GM12872 (cell line): ENCODE data around the gene NMD3.

Experiments
- CTCF ChIP-seq: IDR thresholded peaks from 3 replicates; pipeline ENCODE4 v1.5.1; 2011; ENCODE audit warnings: low read depth, mild to moderate bottlenecking, low read length, moderate library complexity; ENCODE audit not compliant: insufficient read depth

Gene NMD3

GRCh38 chr3:161268601-161269000, 47.5 kb downstream of the NMD3 start:
- no peak for TF ChIP-seq CTCF

GRCh38 chr3:161270991-161271390, 49.9 kb downstream of the NMD3 start:
- TF ChIP-seq CTCF, result no peak

- TF ChIP-seq CTCF, result no peak
Measured at GRCh38 chr3:161271646-161272045, 50.5 kb downstream of the NMD3 start.

- no peak for TF ChIP-seq CTCF
Measured at GRCh38 chr3:161272524-161272923, 51.4 kb downstream of the NMD3 start.

- no peak for TF ChIP-seq CTCF
Measured at GRCh38 chr3:161273589-161274218, 52.6 kb downstream of the NMD3 start.

- TF ChIP-seq CTCF, result peak; percentile 68
Measured at GRCh38 chr3:161274691-161275298, 53.7 kb downstream of the NMD3 start.

GRCh38 chr3:161275919-161276318, 54.8 kb downstream of the NMD3 start:
- TF ChIP-seq CTCF, result no peak
